Epithelial cell of esophagus (primary cell): Measurements from ENCODE around the gene ZEB2.

Source experiments
- DNase-seq: peaks from one replicate; pipeline ENCODE4 v3.0.0; 2010; ENCODE audit warnings: low read depth
- H3K4me3 ChIP-seq: 2 replicates; pipeline ENCODE4 v1.5.1; 2011; ENCODE audit warnings: mild to moderate bottlenecking, low read length, control low read depth
- TF ChIP-seq, protein P1 (sequence below): IDR thresholded peaks from 2 replicates; pipeline ENCODE4 v1.5.1; 2011; ENCODE audit warnings: low read depth, mild to moderate bottlenecking, low read length, control low read depth, inconsistent platforms; ENCODE audit not compliant: insufficient read depth; ENCODE audit errors: missing control alignments

The ZEB2 gene

DNA sequence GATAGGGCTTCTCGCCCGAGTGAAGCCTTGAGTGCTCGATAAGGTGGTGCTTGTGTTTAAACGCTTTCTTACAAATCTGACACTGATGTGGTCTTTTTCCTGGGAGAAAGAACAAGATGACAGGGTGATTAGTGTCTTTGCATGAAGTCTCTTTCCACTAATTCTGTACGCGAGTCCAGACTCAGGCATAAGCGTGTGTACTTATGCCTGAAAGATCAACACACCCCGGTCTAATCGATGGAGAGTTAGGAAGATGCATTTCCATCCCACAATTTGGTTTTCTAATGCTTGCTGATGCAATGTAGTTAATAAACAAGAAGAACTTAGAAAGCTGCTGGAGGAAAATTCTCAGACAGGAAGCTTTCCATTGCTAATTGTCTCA lies 130.0 kb downstream of the ZEB2 start:
- H3K4me3 ChIP-seq: peak overlapping the region; percentile 57
- TF ChIP-seq, protein P1, sequence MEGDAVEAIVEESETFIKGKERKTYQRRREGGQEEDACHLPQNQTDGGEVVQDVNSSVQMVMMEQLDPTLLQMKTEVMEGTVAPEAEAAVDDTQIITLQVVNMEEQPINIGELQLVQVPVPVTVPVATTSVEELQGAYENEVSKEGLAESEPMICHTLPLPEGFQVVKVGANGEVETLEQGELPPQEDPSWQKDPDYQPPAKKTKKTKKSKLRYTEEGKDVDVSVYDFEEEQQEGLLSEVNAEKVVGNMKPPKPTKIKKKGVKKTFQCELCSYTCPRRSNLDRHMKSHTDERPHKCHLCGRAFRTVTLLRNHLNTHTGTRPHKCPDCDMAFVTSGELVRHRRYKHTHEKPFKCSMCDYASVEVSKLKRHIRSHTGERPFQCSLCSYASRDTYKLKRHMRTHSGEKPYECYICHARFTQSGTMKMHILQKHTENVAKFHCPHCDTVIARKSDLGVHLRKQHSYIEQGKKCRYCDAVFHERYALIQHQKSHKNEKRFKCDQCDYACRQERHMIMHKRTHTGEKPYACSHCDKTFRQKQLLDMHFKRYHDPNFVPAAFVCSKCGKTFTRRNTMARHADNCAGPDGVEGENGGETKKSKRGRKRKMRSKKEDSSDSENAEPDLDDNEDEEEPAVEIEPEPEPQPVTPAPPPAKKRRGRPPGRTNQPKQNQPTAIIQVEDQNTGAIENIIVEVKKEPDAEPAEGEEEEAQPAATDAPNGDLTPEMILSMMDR: no peak
- DNase-seq: no peak

DNA sequence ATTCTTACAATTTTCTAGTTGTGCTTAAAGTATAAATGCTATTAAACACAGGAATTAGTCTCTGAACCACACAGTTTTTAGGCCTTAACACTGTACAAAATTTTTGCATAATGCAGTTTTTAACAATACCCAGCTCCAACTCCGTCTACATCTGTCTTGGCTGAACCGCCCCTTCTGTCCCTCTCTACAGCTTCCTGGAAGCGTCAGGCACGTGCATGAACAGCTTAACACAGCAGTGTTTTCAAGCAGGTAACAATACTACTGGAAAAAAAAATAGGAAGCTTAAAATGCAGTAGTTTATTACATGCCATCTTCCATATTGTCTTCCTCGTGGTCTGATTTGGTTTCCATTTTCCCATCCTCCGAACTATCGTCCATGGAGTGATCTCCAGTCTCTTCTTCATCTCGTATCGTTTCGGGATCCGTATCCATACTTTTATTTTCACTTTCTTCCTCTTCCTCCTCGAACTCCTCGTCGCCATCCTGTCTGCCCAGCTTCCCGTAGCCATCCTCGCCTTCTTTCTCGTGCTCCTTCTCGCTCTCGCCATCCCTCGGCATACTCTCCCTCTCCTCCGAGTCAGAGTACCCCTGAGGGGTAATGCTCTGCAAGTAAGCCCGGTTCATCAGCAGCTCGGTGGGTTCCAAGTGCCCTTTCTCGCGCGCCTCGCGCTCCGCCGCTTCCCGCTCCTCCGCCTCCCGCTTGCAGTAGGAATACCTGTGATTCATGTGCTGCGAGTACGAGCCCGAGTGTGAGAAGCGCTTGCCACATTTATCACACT lies 130.6 kb downstream of the ZEB2 start:
- DNase-seq: peak; percentile 71
- H3K4me3 ChIP-seq: peak overlapping the region; percentile 57
- TF ChIP-seq, protein P1: no peak

DNA sequence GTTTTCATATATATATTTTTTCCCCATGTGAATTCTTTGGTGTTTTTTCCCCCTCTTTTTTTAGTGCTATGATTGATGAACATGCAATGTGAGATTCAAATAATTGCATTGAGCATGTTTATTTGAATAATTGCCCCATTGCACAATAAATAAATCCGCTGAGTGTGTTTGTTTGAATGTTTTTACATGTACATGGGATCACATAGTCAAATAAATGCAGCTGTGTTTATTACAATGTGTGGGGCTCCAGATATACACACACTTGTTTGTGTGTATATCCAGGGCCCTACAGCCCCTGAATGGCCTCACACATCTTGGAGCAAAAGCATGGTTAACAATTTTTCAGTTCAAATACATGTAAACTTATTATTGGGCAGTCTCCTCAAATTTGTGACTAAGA lies 134.5 kb downstream of the ZEB2 start:
- DNase-seq: no peak
- no peak overlapping the region for H3K4me3 ChIP-seq
- TF ChIP-seq, protein P1: no peak

DNA sequence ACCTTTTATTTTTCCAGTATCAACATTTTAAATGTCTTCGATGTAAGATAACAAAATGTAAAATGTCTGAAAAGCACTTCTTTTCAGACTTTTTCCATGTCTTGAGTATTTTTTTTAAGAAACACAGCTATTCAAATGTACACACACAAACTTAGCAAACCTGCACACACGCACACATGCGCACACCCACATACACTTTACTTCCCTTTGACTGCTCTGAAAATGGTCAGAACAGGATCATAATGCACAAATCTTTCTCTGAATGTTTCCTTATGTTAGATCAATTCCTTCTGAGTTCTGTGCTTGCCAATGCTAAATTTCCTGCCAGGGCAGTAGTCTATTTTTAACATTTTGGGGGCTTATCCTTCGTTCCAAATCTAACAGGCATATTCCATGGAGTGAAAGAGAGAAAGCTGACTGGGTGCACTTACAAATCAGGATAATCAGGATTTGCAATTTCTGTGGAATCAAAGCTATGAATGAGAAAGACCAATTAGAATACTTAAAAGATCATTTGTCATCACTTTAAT lies 136.3 kb downstream of the ZEB2 start:
- no peak overlapping the region for H3K4me3 ChIP-seq

DNA sequence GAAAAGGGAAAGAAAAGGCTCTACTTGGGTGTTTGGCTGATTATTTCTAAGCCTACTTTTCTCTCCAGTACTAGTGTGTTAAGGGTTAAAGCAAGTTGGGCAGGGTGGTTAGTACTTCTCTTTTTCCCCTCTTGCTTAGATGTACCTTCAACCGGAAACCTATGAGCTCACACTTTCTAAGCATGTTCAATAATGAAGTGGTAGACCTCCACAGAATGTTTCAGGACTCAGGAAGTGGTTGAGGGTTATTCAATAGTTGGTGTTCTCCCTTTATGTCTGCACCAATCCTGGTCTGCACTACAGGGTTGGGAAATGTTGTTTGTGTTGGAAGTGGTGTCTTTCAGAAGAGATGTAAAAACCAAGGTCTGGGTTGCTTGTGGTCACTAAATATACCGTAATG lies 137.1 kb downstream of the ZEB2 start:
- TF ChIP-seq, protein P1: no peak
- no peak overlapping the region for H3K4me3 ChIP-seq
- no peak for DNase-seq

More for the DNA sequence above, 136.3 kb downstream of the ZEB2 start:
- no peak for DNase-seq
- TF ChIP-seq, protein P1: no peak

DNA sequence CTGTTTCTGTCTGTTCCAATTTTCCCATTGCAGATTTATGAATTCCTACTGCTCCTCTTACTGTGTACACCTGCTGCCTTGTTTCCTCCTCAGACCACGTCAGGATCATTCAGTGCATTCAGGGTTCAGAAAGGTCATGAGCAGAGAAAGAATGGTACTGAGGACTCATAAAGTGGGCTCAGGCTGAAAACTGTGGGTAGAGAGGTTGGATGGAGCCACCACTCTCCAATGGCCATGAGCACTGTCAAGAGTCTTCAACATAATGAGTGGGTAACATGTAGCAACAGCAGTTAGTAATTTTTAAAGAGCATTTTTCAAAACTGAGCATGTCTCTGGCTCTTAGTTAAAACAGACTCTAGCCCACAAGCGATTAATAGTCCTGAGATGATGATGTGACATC lies 138.2 kb downstream of the ZEB2 start:
- TF ChIP-seq, protein P1: no peak
- H3K4me3 ChIP-seq: no peak overlapping the region
- no peak for DNase-seq
